OCI-LY1 (cell line): Measurements from ENCODE around the gene XKR3.

Experiments used
- H2AFZ ChIP-seq: fragments of 200-600 bp; sonication (generic), shearing (Covaris generic); 2 replicates; pipeline ENCODE4 v1.6.0; 2014; ENCODE audit warnings: antibody characterized with exemption, mild to moderate bottlenecking, low read length
- H3F3A ChIP-seq: fragments of 200-600 bp; sonication (generic), shearing (Covaris generic); 2 replicates; pipeline ENCODE4 v1.6.0; 2014; ENCODE audit warnings: mild to moderate bottlenecking, antibody characterized with exemption, low read length, moderate library complexity; ENCODE audit not compliant: insufficient read depth
- H3K27ac ChIP-seq: fragments of 200-600 bp; sonication (generic); 2 replicates; pipeline ENCODE4 v1.5.1; 2014; ENCODE audit warnings: low read length, mixed run types, mild to moderate bottlenecking, low read depth; ENCODE audit not compliant: poor library complexity, severe bottlenecking
- H3K27me3 ChIP-seq: fragments of 200-600 bp; sonication (generic); 2 replicates; pipeline ENCODE4 v1.6.0; 2014; ENCODE audit warnings: antibody characterized with exemption, mild to moderate bottlenecking, low read length, moderate library complexity; ENCODE audit not compliant: insufficient read depth
- H3K36me3 ChIP-seq: fragments of 200-600 bp; sonication (generic); 2 replicates; pipeline ENCODE4 v1.6.1; 2014; ENCODE audit warnings: mild to moderate bottlenecking, antibody characterized with exemption, low read length, moderate library complexity, mixed read lengths; ENCODE audit not compliant: insufficient read depth
- H3K4me1 ChIP-seq: fragments of 200-600 bp; sonication (generic); 2 replicates; pipeline ENCODE4 v1.5.1; 2014; ENCODE audit warnings: mild to moderate bottlenecking, low read length, moderate library complexity; ENCODE audit not compliant: insufficient read depth, severe bottlenecking
- H3K4me2 ChIP-seq: fragments of 200-600 bp; sonication (generic), shearing (Covaris generic); 2 replicates; pipeline ENCODE4 v1.6.1; 2014; ENCODE audit warnings: low read length
- H3K4me3 ChIP-seq: fragments of 200-600 bp; sonication (generic); 2 replicates; pipeline ENCODE4 v1.5.1; 2014; ENCODE audit warnings: low read length, low read depth, mild to moderate bottlenecking, mixed read lengths; ENCODE audit not compliant: poor library complexity, severe bottlenecking
- H3K79me2 ChIP-seq: fragments of 200-600 bp; shearing (Covaris generic); 2 replicates; pipeline ENCODE4 v1.6.1; 2016; ENCODE audit warnings: mixed run types, low read length, mixed read lengths; ENCODE audit not compliant: insufficient read depth
- H3K9ac ChIP-seq: fragments of 200-600 bp; sonication (generic), shearing (Covaris generic); 2 replicates; pipeline ENCODE4 v1.6.1; 2014; ENCODE audit warnings: mild to moderate bottlenecking, low read length, mixed read lengths
- H3K9me2 ChIP-seq: fragments of 200-600 bp; sonication (generic), shearing (Covaris generic); 2 replicates; pipeline ENCODE4 v1.6.1; 2014; ENCODE audit warnings: low read depth, mild to moderate bottlenecking, low read length, mixed read lengths
- H3K9me3 ChIP-seq: fragments of 200-600 bp; shearing (Covaris generic); 2 replicates; pipeline ENCODE4 v1.6.1; 2014; ENCODE audit warnings: low read length, mixed read lengths
- H4K20me1 ChIP-seq: fragments of 200-600 bp; sonication (generic), shearing (Covaris generic); 2 replicates; pipeline ENCODE4 v1.6.0; 2016; ENCODE audit warnings: mild to moderate bottlenecking, low read length; ENCODE audit not compliant: insufficient read depth
- CTCF ChIP-seq: fragments of 200-600 bp; sonication (generic), shearing (Covaris generic); IDR thresholded peaks from 2 replicates; pipeline ENCODE4 v1.5.1; 2017; ENCODE audit warnings: mild to moderate bottlenecking, antibody characterized with exemption, low read length, moderate library complexity, mixed read lengths
- EZH2 ChIP-seq: fragments of 200-600 bp; sonication (generic), shearing (Covaris generic); IDR thresholded peaks from 2 replicates; pipeline ENCODE4 v1.8.0; 2017; ENCODE audit warnings: borderline replicate concordance, mixed run types, mild to moderate bottlenecking, antibody characterized with exemption, low read length, moderate library complexity, mixed read lengths

Gene XKR3

GRCh38 chr22:16834971-16835370, 9.8 kb upstream of the XKR3 start:
- TF ChIP-seq CTCF (no peak), EZH2 (no peak)
- H3K9me3 ChIP-seq = no peaks in the 10 kb centered on the region
- H3K4me1 ChIP-seq = no peaks in the 10 kb centered on the region
- H3K79me2 ChIP-seq = no peaks in the 10 kb centered on the region
- H3K4me2 ChIP-seq = no peak overlapping the region
- H3K27me3 ChIP-seq = no peaks in the 10 kb centered on the region
- H3K27ac ChIP-seq = no peak overlapping the region
- H2AFZ ChIP-seq = no peak overlapping the region
- H3K36me3 ChIP-seq = no peaks in the 10 kb centered on the region
- no peaks in the 10 kb centered on the region for H3F3A ChIP-seq
- no peak overlapping the region for H3K4me3 ChIP-seq
- H3K9me2 ChIP-seq = no peaks in the 10 kb centered on the region
- H4K20me1 ChIP-seq = no peaks in the 10 kb centered on the region
- H3K9ac ChIP-seq = no peak overlapping the region

- TF ChIP-seq EZH2 (no peak), CTCF (no peak)
- Histone ChIP-seq H2AFZ (no peak overlapping the region), H3K27ac (no peak overlapping the region), H3K9me2 (no peaks in the 10 kb centered on the region), H3K79me2 (no peaks in the 10 kb centered on the region), H3K4me1 (no peaks in the 10 kb centered on the region), H3F3A (no peaks in the 10 kb centered on the region), H3K36me3 (no peaks in the 10 kb centered on the region), H3K4me2 (no peak overlapping the region), H3K9ac (no peak overlapping the region), H3K27me3 (no peaks in the 10 kb centered on the region), H3K9me3 (no peaks in the 10 kb centered on the region), H3K4me3 (no peak overlapping the region), H4K20me1 (no peaks in the 10 kb centered on the region)
Measured at GRCh38 chr22:16831257-16831656, 6.0 kb upstream of the XKR3 start.

- H3K27me3 ChIP-seq = no peaks in the 10 kb centered on the region
- TF ChIP-seq CTCF (no peak), EZH2 (no peak)
Measured at GRCh38 chr22:16829985-16830384, 4.8 kb upstream of the XKR3 start.

More at GRCh38 chr22:16829985-16830384, 4.8 kb upstream of the XKR3 start:
- no peaks in the 10 kb centered on the region for H3K79me2 ChIP-seq
- H3K9ac ChIP-seq = no peak overlapping the region
- H2AFZ ChIP-seq = no peak overlapping the region
- H3K4me2 ChIP-seq = no peak overlapping the region
- H3K36me3 ChIP-seq = no peaks in the 10 kb centered on the region
- no peak overlapping the region for H3K4me3 ChIP-seq
- H3K9me2 ChIP-seq = no peaks in the 10 kb centered on the region
- no peak overlapping the region for H3K27ac ChIP-seq
- H4K20me1 ChIP-seq = no peaks in the 10 kb centered on the region
- no peaks in the 10 kb centered on the region for H3F3A ChIP-seq
- no peaks in the 10 kb centered on the region for H3K9me3 ChIP-seq
- H3K4me1 ChIP-seq = peaks cover 4% of the 10 kb centered on the region
